Peyer's patch (tissue), 4 donors: Measurements from ENCODE around the gene TRIM17.

Source experiments
- CTCF ChIP-seq, 6 experiments: fragments of 450-650 bp in 4 of 6; fragments of 200-600 bp in 2 of 6; sonication (generic) in 1 of 6; IDR thresholded peaks; one replicate each; pipeline ENCODE4 v1.5.1; 2017 to 2019; ENCODE audit warnings: antibody characterized with exemption in 6 of 6, mild to moderate bottlenecking in 3 of 6, moderate library complexity in 1 of 6
- POLR2A ChIP-seq, 2 donors: fragments of 450-650 bp; IDR thresholded peaks; one replicate each; pipeline ENCODE4 v1.5.1; 2017; ENCODE audit warnings: antibody characterized with exemption in 2 of 2, mild to moderate bottlenecking in 2 of 2, moderate library complexity in 2 of 2

GRCh38 chr1:228408041-228408868 is 8.4 kb downstream of the TRIM17 start:
- TF ChIP-seq POLR2A (IDR thresholded peaks at IDR 0.05) = no peak
- TF ChIP-seq CTCF (IDR thresholded peaks at IDR 0.05) = no peak
